ENCODE results near the gene RPS21. TPM values are rescaled to one million over a fixed set of nuclear protein-coding genes. Genes with fewer than 3 reads are reported as not detected.

The RPS21 gene
- total RNA-seq, 1 donor from 2014 or later: 2,912 TPM

DNA sequence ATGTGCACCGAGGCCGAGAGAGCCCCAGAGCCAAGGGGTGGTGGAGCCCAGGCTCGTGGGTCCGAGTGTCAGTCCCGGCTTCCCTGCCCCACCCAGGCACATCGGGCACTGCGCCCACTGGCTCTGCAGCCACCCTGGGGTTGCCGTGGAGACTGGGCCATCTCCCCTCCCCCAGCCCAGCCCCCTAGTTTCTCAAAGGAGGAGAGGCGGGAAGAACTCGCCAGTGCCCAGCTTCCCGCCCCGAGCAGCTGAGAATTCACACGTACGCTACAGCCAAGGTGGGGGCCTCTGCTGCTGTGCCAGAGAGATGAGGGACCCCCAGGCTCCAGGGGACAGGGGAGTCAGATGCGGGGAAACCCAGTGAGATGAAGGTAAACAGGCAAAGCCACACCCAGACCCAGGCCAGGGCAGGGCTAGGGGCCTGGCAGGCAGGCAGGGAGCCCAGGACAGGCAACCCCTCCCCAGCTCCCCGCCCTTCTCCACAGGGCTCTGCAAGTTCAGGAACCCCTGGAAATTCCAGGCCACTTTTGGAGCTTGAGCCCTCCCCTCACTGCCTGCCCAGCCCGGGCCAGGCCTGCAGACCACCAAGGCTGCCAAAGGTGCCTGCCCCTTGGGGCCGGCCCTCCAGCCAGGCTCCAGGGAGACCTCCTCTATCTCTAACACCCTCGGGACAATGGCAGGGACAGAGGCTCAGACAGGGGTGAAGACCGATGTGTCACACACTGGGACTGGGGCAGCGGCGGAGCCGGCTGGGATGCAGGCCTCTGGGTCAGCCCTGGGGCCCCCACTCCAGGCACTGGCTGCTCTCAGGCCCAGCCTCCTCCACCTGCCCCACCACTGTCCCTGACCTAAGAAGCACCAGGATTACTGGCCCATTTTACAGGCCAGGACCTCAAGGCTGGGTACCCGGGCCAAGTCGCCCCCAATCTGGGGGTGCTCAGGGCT lies 25.8 kb upstream of the RPS21 start:
- no peaks in the 10 kb centered on the region for H3K9me3 Mint-ChIP-seq
- intact Hi-C loops (cut with micrococcal nuclease): no loop called here
- no peak for DNase-seq
- no peak overlapping the region for H3K27ac Mint-ChIP-seq
- H3K4me1 Mint-ChIP-seq: peaks cover 2% of the 10 kb centered on the region
- POLR2A ChIA-PET: interaction anchor here (1.0 kb wide), 1 partner anchor 22 kb away, joined by 3 read pairs; no protein-coding TSS in a partner anchor
- TF ChIP-seq, protein P1, sequence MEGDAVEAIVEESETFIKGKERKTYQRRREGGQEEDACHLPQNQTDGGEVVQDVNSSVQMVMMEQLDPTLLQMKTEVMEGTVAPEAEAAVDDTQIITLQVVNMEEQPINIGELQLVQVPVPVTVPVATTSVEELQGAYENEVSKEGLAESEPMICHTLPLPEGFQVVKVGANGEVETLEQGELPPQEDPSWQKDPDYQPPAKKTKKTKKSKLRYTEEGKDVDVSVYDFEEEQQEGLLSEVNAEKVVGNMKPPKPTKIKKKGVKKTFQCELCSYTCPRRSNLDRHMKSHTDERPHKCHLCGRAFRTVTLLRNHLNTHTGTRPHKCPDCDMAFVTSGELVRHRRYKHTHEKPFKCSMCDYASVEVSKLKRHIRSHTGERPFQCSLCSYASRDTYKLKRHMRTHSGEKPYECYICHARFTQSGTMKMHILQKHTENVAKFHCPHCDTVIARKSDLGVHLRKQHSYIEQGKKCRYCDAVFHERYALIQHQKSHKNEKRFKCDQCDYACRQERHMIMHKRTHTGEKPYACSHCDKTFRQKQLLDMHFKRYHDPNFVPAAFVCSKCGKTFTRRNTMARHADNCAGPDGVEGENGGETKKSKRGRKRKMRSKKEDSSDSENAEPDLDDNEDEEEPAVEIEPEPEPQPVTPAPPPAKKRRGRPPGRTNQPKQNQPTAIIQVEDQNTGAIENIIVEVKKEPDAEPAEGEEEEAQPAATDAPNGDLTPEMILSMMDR (IDR thresholded peaks at IDR 0.05): no peak
- no peak overlapping the region for H3K4me3 Mint-ChIP-seq
- ATAC-seq (ENCODE audit: low read depth): no peak
- H3K36me3 Mint-ChIP-seq (ENCODE audit: low read depth): no peaks in the 10 kb centered on the region
- no peaks in the 10 kb centered on the region for H3K27me3 Mint-ChIP-seq
- CTCF ChIA-PET: no interaction called here

DNA sequence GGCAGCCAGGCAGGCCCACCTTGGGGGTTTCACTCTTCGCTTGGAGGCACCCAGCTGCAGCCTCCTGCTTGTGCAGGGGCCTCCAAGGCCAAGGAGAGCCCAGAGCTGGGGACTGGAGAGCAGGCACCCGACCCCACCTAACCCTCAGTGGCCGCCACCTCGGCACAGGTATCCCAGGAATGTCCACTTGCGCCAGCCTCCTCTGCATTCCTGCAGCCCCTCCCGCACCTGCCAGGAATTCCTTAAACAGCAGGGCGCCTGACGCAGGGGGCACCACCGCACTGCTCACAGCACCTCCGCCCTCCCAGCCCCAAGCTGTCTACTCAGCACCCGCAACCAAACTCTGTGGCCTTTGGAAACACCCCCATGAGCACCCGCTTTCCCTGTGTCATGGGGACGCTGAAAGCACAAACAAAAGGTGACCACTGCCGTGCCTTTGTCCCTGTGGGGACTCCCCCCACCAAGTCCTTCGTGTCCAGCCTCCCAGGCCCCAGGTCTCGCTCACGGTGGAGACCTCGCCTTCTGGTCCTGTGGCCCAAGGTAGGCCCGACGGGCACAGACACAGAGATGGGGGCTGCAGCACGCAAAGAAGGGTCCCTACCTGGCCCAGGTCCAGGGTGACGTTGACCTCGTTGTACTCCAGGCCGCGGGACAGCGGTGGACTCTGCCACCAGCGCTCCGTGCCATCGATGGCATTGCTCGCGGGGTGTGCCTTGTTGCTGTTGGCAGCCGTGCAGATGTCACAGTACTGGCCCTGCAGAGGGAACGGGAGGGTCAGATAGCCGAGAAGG lies 24.9 kb upstream of the RPS21 start:
- ChIA-PET CTCF (no interaction called here), POLR2A (interaction anchor here (1.0 kb wide), 1 partner anchor 23 kb away, joined by 3 read pairs; no protein-coding TSS in a partner anchor)
- no peaks in the 10 kb centered on the region for H3K36me3 Mint-ChIP-seq (ENCODE audit: low read depth)
- no peak overlapping the region for H3K4me3 Mint-ChIP-seq
- no peak for ATAC-seq (ENCODE audit: low read depth)
- no peaks in the 10 kb centered on the region for H3K9me3 Mint-ChIP-seq
- H3K4me1 Mint-ChIP-seq: peaks cover 2% of the 10 kb centered on the region
- no peak overlapping the region for H3K27ac Mint-ChIP-seq
- no peak for DNase-seq
- intact Hi-C loops (cut with micrococcal nuclease): no loop called here
- TF ChIP-seq, protein P1 (IDR thresholded peaks at IDR 0.05): no peak
- no peaks in the 10 kb centered on the region for H3K27me3 Mint-ChIP-seq

DNA sequence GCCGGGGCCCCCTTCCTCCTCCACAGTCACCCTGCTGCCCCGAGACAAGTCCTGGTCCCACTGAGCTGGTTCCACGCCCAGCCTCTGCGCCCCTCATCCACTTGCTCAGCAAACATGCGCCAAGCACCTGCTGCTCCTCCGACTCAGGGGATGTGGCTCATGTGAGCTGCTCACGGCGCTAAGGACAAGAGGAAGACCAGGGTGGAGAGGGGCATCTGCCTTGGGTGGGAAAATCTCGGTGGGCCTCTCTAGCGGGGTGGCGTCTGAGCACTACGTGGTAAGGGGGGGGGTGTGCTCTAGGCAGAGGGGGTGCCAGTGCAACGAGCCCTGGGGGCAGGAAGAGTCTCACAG lies 24.3 kb upstream of the RPS21 start:
- H3K4me3 Mint-ChIP-seq: peak overlapping the region; percentile 7
- H3K9me3 Mint-ChIP-seq: no peaks in the 10 kb centered on the region
- no peaks in the 10 kb centered on the region for H3K27me3 Mint-ChIP-seq
- ATAC-seq (ENCODE audit: low read depth) (no peak), DNase-seq (no peak)
- H3K4me1 Mint-ChIP-seq: peaks cover 2% of the 10 kb centered on the region
- CTCF ChIA-PET: no interaction called here
- POLR2A ChIA-PET: no interaction called here
- intact Hi-C loops (cut with micrococcal nuclease): no loop called here
- no peak overlapping the region for H3K27ac Mint-ChIP-seq
- no peaks in the 10 kb centered on the region for H3K36me3 Mint-ChIP-seq (ENCODE audit: low read depth)
- TF ChIP-seq, protein P1 (IDR thresholded peaks at IDR 0.05): no peak

DNA sequence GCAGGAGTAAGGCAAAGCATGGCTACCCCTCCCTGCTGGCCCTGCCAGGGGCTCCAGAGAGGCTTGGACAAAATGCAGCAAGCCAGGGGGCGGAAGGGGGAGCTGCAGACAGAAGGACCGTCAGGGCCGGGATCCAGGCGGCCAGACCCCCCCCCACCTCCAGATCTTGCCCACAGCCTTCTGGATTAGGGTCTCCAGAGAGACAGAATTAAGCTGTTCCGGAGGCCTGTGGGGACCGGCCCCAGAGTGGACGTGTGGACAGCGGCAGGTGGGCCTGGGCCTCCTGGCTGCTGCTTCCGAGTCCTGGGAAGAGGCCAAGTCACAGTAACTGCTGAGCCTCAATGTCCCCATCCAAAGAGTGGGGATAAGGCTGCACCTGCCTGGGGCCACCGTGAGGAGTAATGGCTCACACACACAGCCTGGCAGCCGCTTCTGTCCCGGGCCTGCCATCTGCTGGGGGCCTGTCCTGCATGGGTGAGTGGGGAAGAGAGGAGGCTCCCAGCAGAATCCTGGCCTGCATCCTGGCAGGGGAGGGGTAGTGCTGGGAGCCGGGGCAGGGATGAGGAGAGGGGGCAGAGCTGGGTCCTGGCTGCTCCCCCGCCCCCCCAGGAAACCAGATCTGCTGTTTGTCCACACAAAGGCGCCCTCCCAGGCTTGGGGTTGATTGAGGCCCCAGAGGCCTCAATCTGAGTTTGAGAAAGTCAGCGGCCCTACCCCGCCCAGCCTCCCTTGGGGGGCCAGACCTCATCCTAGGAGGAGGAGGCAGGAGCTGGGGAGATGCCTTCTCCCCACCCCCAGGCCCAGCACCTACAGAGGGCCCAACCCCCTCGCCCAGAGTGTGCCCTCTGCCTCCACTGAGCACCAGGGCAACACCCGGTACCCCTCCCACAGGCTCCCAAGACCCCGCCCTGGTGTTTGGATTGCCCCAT lies 23.6 kb upstream of the RPS21 start:
- no peak overlapping the region for H3K4me3 Mint-ChIP-seq
- no peak overlapping the region for H3K27ac Mint-ChIP-seq
- H3K4me1 Mint-ChIP-seq: peaks cover 3% of the 10 kb centered on the region

More for the DNA sequence above, 23.6 kb upstream of the RPS21 start:
- ChIA-PET POLR2A (interaction anchor here (1.3 kb wide), 1 partner anchor 12 kb away, joined by 3 read pairs; no protein-coding TSS in a partner anchor), CTCF (no interaction called here)
- H3K27me3 Mint-ChIP-seq: no peaks in the 10 kb centered on the region
- ATAC-seq (ENCODE audit: low read depth) (no peak), DNase-seq (no peak)
- TF ChIP-seq, protein P1 (IDR thresholded peaks at IDR 0.05): no peak
- intact Hi-C loops (cut with micrococcal nuclease): no loop called here
- no peaks in the 10 kb centered on the region for H3K9me3 Mint-ChIP-seq
- no peaks in the 10 kb centered on the region for H3K36me3 Mint-ChIP-seq (ENCODE audit: low read depth)
